ENCODE data around the gene ABCC11. TPM values are rescaled to one million over a fixed set of nuclear protein-coding genes. Genes with fewer than 3 reads are reported as not detected.

The ABCC11 gene
- total and polyA plus RNA-seq, 2 of the 13 experiments (the other 11 are each of a cell fraction or from before 2014, with no cell fraction given), result 1.0 to 1.4 TPM

DNA sequence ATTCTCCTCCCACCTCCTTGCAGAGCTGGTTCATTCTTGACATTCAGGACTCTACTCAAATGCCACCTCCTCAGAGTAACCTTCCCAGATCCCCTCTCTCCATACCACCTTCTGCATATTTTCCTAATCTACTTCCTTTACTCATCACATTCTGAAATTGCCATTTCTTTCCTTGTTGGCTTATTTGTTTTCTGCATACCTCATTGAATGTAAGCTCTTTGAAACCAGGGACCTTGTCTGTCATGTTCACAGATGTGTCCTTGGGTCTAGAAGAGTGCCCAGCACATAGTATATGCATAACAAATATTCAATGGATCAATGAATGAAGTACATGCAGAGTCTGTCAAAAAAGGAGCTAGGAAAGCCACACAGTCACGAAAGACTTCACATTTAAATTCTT, 11.1 kb downstream of the ABCC11 start (continued):
- TF ChIP-seq ARID5B (CRISPR knock-in tag; IDR thresholded peaks at IDR 0.05) (peak; percentile 76), CC2D1A (CRISPR knock-in tag; IDR thresholded peaks at IDR 0.05) (no peak), ZNF670 (CRISPR knock-in tag; IDR thresholded peaks at IDR 0.05; ENCODE audit: borderline replicate concordance) (no peak), TBX2 (CRISPR knock-in tag; IDR thresholded peaks at IDR 0.05; ENCODE audit: borderline replicate concordance) (no peak), KDM3A (CRISPR knock-in tag; IDR thresholded peaks at IDR 0.05; ENCODE audit: low read depth) (no peak), NFE2 (CRISPR knock-in tag; IDR thresholded peaks at IDR 0.05) (no peak), ZBTB1 (CRISPR knock-in tag; IDR thresholded peaks at IDR 0.05; ENCODE audit: borderline replicate concordance) (no peak), HDAC2 (CRISPR knock-in tag; IDR thresholded peaks at IDR 0.05) (peak; percentile 45; the same call in 1 of the 2 replicates), ZBTB7B (CRISPR knock-in tag; IDR thresholded peaks at IDR 0.05) (0 out of 2 replicates have a peak, but pooled peaks have one; percentile 17), ISX (CRISPR knock-in tag; conservative IDR thresholded peaks at IDR 0.05) (no peak), ELF3 (CRISPR knock-in tag; IDR thresholded peaks at IDR 0.05) (peak; percentile 75; the same call in 1 of the 2 replicates), TCF12 (IDR thresholded peaks at IDR 0.05) (no peak), TCF12 (CRISPR knock-in tag; IDR thresholded peaks at IDR 0.05) (no peak), ZFYVE20 (CRISPR knock-in tag; IDR thresholded peaks at IDR 0.05; ENCODE audit: borderline replicate concordance, low read depth) (no peak), ZNF335 (CRISPR knock-in tag; IDR thresholded peaks at IDR 0.05) (no peak)
- TF ChIP-seq, protein P1, sequence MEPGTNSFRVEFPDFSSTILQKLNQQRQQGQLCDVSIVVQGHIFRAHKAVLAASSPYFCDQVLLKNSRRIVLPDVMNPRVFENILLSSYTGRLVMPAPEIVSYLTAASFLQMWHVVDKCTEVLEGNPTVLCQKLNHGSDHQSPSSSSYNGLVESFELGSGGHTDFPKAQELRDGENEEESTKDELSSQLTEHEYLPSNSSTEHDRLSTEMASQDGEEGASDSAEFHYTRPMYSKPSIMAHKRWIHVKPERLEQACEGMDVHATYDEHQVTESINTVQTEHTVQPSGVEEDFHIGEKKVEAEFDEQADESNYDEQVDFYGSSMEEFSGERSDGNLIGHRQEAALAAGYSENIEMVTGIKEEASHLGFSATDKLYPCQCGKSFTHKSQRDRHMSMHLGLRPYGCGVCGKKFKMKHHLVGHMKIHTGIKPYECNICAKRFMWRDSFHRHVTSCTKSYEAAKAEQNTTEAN (CRISPR knock-in tag; conservative IDR thresholded peaks at IDR 0.05), result no peak
- TF ChIP-seq, protein P2, sequence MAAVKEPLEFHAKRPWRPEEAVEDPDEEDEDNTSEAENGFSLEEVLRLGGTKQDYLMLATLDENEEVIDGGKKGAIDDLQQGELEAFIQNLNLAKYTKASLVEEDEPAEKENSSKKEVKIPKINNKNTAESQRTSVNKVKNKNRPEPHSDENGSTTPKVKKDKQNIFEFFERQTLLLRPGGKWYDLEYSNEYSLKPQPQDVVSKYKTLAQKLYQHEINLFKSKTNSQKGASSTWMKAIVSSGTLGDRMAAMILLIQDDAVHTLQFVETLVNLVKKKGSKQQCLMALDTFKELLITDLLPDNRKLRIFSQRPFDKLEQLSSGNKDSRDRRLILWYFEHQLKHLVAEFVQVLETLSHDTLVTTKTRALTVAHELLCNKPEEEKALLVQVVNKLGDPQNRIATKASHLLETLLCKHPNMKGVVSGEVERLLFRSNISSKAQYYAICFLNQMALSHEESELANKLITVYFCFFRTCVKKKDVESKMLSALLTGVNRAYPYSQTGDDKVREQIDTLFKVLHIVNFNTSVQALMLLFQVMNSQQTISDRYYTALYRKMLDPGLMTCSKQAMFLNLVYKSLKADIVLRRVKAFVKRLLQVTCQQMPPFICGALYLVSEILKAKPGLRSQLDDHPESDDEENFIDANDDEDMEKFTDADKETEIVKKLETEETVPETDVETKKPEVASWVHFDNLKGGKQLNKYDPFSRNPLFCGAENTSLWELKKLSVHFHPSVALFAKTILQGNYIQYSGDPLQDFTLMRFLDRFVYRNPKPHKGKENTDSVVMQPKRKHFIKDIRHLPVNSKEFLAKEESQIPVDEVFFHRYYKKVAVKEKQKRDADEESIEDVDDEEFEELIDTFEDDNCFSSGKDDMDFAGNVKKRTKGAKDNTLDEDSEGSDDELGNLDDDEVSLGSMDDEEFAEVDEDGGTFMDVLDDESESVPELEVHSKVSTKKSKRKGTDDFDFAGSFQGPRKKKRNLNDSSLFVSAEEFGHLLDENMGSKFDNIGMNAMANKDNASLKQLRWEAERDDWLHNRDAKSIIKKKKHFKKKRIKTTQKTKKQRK (IDR thresholded peaks at IDR 0.05; ENCODE audit: low read length), result no peak
- TF ChIP-seq, protein P3, sequence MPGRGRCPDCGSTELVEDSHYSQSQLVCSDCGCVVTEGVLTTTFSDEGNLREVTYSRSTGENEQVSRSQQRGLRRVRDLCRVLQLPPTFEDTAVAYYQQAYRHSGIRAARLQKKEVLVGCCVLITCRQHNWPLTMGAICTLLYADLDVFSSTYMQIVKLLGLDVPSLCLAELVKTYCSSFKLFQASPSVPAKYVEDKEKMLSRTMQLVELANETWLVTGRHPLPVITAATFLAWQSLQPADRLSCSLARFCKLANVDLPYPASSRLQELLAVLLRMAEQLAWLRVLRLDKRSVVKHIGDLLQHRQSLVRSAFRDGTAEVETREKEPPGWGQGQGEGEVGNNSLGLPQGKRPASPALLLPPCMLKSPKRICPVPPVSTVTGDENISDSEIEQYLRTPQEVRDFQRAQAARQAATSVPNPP (CRISPR knock-in tag; IDR thresholded peaks at IDR 0.05), result no peak

Measured in HepG2 (cell line).